ENCODE results near the gene DCXR.

- TF ChIP-seq ZNF114 (CRISPR knock-in tag; IDR thresholded peaks at IDR 0.05) = no peak
- TF ChIP-seq, protein P1, sequence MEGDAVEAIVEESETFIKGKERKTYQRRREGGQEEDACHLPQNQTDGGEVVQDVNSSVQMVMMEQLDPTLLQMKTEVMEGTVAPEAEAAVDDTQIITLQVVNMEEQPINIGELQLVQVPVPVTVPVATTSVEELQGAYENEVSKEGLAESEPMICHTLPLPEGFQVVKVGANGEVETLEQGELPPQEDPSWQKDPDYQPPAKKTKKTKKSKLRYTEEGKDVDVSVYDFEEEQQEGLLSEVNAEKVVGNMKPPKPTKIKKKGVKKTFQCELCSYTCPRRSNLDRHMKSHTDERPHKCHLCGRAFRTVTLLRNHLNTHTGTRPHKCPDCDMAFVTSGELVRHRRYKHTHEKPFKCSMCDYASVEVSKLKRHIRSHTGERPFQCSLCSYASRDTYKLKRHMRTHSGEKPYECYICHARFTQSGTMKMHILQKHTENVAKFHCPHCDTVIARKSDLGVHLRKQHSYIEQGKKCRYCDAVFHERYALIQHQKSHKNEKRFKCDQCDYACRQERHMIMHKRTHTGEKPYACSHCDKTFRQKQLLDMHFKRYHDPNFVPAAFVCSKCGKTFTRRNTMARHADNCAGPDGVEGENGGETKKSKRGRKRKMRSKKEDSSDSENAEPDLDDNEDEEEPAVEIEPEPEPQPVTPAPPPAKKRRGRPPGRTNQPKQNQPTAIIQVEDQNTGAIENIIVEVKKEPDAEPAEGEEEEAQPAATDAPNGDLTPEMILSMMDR (conservative IDR thresholded peaks at IDR 0.05; ENCODE audit: low read depth in 2 of 2) = no peak
- no peak for TF ChIP-seq REST (IDR thresholded peaks at IDR 0.05; ENCODE audit: unreplicated experiment)
- TF ChIP-seq EZH2 (IDR thresholded peaks at IDR 0.05; ENCODE audit: low read depth, unreplicated experiment) = no peak
- no peak for TF ChIP-seq POLR2AphosphoS5 (IDR thresholded peaks at IDR 0.05; ENCODE audit: low read depth)
- TF ChIP-seq, protein P2, sequence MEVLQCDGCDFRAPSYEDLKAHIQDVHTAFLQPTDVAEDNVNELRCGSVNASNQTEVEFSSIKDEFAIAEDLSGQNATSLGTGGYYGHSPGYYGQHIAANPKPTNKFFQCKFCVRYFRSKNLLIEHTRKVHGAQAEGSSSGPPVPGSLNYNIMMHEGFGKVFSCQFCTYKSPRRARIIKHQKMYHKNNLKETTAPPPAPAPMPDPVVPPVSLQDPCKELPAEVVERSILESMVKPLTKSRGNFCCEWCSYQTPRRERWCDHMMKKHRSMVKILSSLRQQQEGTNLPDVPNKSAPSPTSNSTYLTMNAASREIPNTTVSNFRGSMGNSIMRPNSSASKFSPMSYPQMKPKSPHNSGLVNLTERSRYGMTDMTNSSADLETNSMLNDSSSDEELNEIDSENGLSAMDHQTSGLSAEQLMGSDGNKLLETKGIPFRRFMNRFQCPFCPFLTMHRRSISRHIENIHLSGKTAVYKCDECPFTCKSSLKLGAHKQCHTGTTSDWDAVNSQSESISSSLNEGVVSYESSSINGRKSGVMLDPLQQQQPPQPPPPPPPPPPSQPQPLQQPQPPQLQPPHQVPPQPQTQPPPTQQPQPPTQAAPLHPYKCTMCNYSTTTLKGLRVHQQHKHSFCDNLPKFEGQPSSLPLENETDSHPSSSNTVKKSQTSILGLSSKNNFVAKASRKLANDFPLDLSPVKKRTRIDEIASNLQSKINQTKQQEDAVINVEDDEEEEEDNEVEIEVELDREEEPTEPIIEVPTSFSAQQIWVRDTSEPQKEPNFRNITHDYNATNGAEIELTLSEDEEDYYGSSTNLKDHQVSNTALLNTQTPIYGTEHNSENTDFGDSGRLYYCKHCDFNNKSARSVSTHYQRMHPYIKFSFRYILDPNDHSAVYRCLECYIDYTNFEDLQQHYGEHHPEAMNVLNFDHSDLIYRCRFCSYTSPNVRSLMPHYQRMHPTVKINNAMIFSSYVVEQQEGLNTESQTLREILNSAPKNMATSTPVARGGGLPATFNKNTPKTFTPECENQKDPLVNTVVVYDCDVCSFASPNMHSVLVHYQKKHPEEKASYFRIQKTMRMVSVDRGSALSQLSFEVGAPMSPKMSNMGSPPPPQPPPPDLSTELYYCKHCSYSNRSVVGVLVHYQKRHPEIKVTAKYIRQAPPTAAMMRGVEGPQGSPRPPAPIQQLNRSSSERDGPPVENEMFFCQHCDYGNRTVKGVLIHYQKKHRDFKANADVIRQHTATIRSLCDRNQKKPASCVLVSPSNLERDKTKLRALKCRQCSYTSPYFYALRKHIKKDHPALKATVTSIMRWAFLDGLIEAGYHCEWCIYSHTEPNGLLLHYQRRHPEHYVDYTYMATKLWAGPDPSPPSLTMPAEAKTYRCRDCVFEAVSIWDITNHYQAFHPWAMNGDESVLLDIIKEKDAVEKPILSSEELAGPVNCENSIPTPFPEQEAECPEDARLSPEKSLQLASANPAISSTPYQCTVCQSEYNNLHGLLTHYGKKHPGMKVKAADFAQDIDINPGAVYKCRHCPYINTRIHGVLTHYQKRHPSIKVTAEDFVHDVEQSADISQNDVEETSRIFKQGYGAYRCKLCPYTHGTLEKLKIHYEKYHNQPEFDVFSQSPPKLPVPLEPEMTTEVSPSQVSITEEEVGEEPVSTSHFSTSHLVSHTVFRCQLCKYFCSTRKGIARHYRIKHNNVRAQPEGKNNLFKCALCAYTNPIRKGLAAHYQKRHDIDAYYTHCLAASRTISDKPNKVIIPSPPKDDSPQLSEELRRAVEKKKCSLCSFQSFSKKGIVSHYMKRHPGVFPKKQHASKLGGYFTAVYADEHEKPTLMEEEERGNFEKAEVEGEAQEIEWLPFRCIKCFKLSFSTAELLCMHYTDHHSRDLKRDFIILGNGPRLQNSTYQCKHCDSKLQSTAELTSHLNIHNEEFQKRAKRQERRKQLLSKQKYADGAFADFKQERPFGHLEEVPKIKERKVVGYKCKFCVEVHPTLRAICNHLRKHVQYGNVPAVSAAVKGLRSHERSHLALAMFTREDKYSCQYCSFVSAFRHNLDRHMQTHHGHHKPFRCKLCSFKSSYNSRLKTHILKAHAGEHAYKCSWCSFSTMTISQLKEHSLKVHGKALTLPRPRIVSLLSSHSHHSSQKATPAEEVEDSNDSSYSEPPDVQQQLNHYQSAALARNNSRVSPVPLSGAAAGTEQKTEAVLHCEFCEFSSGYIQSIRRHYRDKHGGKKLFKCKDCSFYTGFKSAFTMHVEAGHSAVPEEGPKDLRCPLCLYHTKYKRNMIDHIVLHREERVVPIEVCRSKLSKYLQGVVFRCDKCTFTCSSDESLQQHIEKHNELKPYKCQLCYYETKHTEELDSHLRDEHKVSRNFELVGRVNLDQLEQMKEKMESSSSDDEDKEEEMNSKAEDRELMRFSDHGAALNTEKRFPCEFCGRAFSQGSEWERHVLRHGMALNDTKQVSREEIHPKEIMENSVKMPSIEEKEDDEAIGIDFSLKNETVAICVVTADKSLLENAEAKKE (CRISPR knock-in tag; IDR thresholded peaks at IDR 0.05) = no peak
- TF ChIP-seq EZH2phosphoT487 (IDR thresholded peaks at IDR 0.05; ENCODE audit: unreplicated experiment) = no peak
- TF ChIP-seq CREB1 (CRISPR knock-in tag; IDR thresholded peaks at IDR 0.05; ENCODE audit: low read depth) = no peak
- TF ChIP-seq ZNF331 (CRISPR knock-in tag; IDR thresholded peaks at IDR 0.05; ENCODE audit: low read depth) = no peak
- TF ChIP-seq JUNB (IDR thresholded peaks at IDR 0.05; ENCODE audit: unreplicated experiment) = no peak
- no peak for TF ChIP-seq ETS1 (IDR thresholded peaks at IDR 0.05)
- no peak for TF ChIP-seq STAT1 (IDR thresholded peaks at IDR 0.05; ENCODE audit: unreplicated experiment)
Observed at GRCh38 chr17:82016061-82016874, 21.2 kb downstream of the DCXR start.

Data from GM23338 (cell line).